Measurements from ENCODE around the gene SLCO3A1.

SLCO3A1 gene

DNA sequence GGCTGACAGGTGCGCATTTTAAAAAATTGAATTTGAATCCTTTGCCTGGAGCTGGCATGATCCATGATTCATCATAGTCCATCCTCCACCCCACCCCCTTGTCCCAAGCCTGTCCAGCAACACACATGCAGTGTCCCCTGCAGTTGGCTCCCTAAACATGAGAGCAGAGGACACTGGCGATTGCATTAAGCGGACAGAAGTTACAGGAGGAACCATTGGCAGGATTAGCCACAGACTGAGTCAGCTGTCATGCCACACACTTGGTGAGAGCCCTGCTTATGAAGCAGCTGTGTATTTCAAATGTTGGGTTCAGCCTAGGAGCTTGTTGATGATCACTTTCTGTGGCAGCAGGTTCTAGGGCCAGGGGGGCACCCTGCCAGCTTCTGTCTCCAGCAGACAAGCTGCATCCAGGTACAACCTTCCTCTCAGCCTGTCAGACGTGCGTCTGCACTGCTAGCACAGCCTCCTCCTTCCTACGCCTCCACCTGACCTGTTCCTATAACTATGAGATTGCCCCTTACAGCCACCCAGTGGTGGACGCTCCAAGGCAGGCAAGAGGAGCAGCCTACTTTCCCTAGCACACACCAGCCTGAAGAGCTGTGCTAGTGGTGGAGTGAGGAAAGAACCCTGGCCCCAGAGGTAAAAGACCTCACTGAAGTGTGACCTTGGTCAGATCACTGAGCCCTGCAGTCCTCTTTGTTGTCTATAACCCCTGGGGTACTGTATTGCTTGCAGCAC is 121.9 kb downstream of the SLCO3A1 start:
- TF ChIP-seq, protein P1, sequence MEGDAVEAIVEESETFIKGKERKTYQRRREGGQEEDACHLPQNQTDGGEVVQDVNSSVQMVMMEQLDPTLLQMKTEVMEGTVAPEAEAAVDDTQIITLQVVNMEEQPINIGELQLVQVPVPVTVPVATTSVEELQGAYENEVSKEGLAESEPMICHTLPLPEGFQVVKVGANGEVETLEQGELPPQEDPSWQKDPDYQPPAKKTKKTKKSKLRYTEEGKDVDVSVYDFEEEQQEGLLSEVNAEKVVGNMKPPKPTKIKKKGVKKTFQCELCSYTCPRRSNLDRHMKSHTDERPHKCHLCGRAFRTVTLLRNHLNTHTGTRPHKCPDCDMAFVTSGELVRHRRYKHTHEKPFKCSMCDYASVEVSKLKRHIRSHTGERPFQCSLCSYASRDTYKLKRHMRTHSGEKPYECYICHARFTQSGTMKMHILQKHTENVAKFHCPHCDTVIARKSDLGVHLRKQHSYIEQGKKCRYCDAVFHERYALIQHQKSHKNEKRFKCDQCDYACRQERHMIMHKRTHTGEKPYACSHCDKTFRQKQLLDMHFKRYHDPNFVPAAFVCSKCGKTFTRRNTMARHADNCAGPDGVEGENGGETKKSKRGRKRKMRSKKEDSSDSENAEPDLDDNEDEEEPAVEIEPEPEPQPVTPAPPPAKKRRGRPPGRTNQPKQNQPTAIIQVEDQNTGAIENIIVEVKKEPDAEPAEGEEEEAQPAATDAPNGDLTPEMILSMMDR (IDR thresholded peaks at IDR 0.05; ENCODE audit: low read depth, low read length, missing control alignments), result no peak
- no peak for DNase-seq (ENCODE audit: low read depth)
- no peak overlapping the region for H3K4me3 ChIP-seq (ENCODE audit: low read depth, low read length)

GRCh38 chr15:91976966-91977365 is 123.5 kb downstream of the SLCO3A1 start:
- no peak for DNase-seq (ENCODE audit: low read depth)
- TF ChIP-seq, protein P1 (IDR thresholded peaks at IDR 0.05; ENCODE audit: low read depth, low read length, missing control alignments), result no peak

DNA sequence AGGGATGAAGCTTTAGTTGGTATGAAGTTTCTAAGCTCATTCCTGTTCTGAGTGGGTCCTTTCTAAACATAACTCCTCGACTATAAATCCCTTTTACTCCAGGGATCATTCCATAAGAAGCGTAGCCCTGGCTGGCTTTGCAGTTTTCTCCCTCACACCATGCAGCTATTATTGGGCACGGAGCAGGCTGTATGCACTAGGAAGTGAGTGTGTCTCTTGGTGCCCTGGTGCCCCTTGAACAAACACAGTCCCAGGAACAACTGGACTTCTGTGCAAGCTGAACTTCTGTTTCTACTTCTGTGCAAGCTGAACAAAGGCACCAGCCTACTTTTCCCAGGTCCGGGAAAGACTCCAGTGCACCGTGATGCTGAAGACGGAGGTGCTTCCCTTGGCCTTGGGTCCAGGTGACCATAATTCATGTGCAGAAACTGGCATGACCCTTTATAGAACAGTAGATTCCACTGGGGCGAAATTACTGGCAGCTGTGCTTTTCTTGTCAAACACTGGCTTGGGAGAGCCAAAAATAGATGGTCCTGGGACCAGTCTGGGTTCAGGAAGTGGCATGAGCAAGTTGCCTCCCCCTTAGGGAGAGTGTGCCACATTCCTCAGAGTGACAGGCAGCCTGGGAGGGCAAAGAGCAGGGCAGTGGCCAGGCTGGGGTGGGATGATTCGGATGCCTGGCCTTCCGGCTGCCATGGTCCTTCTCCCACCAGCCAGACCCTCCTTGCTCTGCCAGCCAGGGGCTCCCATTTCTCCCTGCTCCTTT is 127.2 kb downstream of the SLCO3A1 start:
- no peak for DNase-seq (ENCODE audit: low read depth)
- no peak overlapping the region for H3K4me3 ChIP-seq (ENCODE audit: low read depth, low read length)
- TF ChIP-seq, protein P1 (IDR thresholded peaks at IDR 0.05; ENCODE audit: low read depth, low read length, missing control alignments), result no peak

More at GRCh38 chr15:91976966-91977365, 123.5 kb downstream of the SLCO3A1 start:
- H3K4me3 ChIP-seq (ENCODE audit: low read depth, low read length), result no peak overlapping the region

DNA sequence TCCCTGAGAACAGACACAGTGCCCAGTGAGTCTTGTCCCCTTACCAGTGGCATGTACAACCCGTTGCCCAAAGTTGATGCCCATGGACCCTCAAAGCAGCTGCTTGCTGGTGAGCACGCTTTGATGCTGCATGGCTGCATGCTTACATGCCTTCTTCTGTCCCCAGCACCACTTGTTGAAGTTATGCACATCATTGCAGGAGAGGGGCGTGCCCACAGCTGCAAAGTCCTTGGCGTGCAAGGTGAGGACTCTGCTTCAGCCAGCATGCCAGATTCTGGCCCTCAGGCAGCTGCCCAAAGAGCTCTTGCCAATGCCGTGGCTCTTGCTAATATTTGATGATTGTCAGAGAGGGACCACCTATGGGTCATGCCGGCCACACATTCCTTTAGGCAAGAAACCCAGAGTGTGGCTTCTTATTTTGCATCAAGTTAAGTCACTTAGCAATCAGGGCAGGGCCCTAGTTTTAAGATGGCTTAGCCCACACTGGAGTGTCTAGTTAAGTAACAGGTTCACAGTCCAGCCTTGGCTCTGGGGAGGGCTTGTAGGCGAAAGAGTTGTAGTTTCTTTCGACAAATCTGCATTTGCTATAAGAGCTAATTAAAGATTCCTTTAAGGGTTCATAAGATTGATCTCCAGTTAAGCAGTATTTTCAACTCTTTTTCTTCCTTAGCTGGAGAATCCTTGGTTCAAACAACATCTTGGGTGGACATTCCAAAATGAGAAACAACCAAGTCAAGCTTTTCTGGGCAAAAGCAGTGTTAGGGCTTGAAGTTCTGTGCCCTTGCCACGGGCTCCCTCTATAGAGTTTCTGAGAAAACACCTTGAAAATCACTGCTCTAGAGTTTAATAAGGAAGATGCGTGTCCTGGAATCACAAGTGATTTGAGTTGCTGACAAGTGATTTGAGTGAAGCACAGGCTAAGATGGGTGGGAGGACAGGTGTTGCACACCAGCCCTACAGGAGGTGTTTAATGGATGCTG is 128.6 kb downstream of the SLCO3A1 start:
- DNase-seq (ENCODE audit: low read depth), result no peak
- TF ChIP-seq, protein P1 (IDR thresholded peaks at IDR 0.05; ENCODE audit: low read depth, low read length, missing control alignments), result no peak
- H3K4me3 ChIP-seq (ENCODE audit: low read depth, low read length), result no peak overlapping the region

DNA sequence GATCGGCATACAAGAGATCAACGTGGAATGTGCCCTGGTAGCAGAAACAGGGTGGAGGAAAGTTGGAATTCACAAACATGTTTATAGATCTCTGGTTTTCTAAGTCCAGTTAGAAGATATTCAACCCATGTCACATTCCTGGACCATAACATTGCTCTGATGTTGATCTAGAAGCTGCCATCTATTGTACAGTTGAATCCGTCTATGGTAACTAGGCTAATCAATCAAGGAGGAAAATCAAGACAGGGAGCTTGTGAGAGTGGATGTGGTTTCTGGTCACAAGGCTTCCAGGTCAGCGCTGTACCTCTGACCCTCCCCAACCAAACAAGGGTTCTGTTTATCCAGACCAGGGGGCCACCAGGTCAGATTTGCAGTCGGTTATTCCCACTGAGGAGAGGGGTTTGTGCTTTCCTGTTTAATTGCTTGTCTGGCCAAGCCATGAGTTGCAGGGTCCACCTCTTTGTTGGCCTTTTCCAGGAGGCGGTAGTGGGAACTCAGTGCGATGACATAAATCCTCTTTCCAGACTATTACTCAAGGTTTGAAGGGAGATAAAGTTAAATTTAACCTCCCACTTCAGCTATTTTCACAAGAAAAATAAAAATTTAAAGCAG is 130.3 kb downstream of the SLCO3A1 start:
- DNase-seq (ENCODE audit: low read depth), result no peak
- no peak overlapping the region for H3K4me3 ChIP-seq (ENCODE audit: low read depth, low read length)
- TF ChIP-seq, protein P1 (IDR thresholded peaks at IDR 0.05; ENCODE audit: low read depth, low read length, missing control alignments), result no peak

DNA sequence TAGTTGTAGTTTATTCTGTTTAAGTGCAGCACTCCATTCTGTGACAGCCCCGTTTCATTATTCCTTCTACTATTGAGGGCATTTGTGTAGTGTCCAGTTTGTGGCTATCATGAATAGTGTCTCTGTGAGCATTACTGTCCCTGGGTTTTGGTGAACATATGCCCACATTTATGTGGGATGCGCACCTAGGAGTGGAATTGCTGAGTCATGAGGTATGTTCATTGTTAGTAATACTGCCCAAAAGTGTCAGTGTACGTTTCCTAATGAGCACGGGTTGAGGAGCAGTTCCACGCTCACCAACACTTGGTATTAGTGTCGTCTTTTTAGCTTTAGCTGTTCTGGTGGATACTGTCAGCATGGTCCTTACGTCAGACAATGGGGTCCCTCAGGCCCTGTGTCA is 131.8 kb downstream of the SLCO3A1 start:
- TF ChIP-seq, protein P1 (IDR thresholded peaks at IDR 0.05; ENCODE audit: low read depth, low read length, missing control alignments), result no peak
- no peak for DNase-seq (ENCODE audit: low read depth)
- H3K4me3 ChIP-seq (ENCODE audit: low read depth, low read length), result no peak overlapping the region
